Activated effector memory CD4-positive, alpha-beta T cell treated with anti-CD3 and anti-CD28 coated beads, Interleukin-2, amount 50 U/mL, for 16 hours (primary cell): ENCODE measurements around the gene CDC16.

Experiments used
- DNase-seq: peaks from one replicate; pipeline ENCODE4 v3.0.0-alpha.2; 2020

CDC16 gene

DNA sequence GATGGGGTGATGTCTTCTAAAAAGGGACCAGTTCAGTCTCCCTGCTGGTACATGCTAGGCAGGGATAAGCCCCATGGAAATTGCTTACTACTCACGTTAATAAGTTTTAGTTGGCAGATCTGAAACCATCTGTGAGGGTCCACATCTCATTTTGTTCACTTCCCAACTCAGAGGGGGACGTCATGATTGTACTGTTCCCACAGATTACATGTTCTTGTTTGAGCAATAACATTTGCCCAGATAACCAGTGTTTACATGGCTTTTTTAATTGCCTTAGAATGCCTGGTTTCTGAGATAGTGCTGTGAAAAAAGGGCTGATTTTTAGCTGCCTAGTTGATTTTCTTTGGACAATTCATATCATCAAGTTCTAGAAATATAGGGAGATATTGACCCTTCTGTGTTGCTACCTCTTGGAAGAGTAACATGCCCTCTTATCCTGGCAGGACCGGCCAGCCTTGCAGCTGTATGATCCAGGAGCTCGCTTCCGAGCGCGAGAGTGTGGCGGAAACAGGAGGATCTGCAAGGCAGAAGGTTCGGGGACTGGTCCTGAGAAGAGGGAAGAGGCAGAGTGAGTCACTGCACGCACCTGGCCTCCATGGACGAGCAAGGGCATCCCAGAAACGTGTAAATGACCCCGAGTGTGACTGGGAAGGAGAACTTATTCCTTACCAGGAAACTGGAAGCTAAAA is 69.8 kb downstream of the CDC16 start:
- peak; percentile 25 for DNase-seq

DNA sequence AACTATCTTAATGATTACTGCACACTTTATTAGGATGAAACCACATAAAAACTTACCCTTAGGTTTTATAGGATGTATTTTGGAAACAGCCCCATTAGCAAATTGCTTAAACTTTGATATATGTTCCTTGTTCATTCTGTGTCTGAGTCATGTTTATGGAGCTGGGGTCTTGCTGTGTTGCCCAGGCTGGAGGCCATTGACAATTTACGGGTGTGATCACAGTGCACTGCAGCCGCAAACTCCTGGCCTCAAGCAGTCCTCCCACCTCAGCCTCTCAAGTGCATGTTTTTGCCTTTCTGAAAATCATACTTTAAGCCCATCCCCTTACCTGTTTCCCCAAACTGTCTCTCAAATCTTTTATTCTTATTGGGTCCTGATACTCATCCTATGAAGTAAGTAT is 74.4 kb downstream of the CDC16 start:
- DNase-seq, result no peak

DNA sequence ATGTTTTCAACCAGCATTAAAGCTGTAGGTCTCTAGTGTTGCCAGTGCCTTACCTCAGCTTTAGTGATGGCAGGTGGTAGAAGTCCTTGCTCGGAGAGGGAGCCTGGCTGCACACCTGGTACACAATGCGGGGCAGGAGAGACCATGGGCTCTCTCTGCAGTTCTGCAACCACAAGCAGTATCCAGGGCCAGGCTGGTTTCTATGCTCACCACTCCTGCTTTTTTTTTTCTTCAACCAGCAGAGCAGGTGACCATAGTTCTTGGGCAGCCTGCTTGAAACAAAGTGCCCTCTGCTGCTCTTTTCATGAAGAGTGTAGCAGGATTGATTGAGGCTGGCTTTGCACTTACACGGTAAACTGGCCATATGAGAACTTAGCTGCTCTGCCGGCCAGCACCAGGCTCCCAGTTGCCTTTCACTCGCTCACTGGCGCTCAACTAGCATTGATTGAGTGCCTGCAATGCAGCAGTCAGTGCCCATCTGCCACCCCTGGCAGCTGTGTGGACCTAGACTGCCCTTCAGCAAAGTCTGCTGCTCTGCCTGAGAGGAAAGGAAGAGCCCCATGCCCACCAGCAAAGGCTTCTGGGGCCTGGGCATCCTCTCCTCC is 75.2 kb downstream of the CDC16 start:
- peak; percentile 39 for DNase-seq

DNA sequence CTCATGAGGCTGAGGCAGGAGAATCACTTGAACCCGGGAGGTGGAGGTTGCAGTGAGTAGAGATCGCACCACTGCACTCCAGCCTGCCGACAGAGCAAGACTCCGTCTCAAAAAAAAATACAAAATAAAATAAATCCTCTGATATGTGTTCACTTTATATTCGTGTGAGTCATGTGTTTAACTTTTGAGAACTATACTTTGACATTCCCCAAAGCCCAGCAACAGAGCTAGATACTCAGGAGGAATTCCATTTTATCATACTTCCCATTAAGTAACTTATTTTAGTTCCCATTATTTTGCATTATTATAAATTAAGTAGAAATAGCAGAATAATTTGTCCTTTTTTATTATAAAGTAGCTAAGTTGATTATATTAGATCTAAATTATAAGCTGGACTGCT is 76.3 kb downstream of the CDC16 start:
- no peak for DNase-seq

DNA sequence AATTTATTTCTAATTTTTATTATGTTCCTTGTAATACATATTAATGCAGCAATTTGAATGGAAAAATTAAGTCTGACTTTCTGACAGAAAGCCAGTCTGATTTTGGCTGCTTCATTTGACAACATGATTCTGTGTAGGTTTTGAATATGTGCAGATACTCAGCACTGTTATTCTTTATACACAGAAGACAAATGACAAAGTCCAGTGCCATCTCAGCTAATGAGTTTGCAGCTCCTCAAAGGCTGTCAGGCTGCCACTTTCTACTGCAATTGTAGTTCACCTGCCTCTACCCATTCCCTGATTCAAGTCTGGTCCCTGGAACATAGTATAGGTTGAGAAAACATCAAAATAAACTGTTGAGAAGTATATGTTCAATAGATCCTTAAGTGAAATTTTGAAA is 76.7 kb downstream of the CDC16 start:
- no peak for DNase-seq

DNA sequence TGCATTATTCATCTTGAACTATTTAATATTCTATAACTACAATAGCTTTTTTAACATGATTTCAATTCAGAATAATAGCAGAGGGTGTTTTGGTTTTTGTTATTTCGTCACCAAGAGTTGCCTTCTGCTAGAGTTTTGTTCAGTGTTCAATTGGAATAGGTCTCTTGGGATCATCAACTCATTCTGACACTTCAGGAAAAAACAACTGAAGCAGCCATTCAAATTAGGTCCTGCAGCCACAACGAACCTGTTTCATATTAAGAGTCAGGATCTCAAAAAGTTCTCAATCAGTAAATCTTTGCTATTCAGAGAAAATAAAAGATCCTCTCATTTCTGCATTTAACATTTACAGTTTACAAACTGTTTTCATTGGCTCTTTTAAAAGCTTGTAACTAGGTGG is 77.2 kb downstream of the CDC16 start:
- DNase-seq, result no peak

DNA sequence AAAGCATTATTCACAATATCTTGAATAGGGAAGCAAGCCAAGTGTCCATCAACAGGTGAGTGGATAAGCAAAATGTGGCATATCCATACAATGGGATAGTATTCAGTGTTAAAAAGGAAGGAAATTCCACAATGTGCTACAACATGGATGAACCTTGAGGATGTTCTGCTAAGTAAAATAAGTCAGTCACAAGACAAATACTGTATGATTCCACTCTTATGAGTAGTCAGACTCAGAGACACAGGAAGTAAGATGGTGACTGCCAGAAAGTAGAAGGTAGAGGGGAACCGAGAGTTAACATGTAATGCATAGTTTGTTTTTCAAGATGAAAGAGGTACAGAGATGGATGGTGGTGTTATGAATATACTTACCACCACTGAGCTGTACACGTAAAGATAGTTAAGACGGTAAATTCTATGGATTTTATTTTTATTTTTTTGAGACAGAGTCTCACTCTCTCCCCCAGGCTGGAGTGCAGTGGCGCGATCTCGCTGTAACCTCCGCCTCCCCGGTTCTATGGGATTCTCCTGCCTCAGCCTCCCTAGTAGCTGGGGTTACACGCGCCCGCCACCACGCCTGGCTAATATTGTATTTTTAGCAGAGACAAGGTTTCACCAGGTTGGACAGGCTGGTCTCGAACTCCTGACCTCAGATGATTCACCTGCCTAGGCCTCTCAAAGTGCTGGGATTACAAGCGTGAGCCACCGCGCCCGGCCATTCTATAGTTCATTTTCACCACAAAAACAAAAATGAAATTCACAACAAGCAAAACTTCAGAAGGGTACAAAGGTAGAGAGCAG is 78.6 kb downstream of the CDC16 start:
- DNase-seq, result peak; percentile 65

DNA sequence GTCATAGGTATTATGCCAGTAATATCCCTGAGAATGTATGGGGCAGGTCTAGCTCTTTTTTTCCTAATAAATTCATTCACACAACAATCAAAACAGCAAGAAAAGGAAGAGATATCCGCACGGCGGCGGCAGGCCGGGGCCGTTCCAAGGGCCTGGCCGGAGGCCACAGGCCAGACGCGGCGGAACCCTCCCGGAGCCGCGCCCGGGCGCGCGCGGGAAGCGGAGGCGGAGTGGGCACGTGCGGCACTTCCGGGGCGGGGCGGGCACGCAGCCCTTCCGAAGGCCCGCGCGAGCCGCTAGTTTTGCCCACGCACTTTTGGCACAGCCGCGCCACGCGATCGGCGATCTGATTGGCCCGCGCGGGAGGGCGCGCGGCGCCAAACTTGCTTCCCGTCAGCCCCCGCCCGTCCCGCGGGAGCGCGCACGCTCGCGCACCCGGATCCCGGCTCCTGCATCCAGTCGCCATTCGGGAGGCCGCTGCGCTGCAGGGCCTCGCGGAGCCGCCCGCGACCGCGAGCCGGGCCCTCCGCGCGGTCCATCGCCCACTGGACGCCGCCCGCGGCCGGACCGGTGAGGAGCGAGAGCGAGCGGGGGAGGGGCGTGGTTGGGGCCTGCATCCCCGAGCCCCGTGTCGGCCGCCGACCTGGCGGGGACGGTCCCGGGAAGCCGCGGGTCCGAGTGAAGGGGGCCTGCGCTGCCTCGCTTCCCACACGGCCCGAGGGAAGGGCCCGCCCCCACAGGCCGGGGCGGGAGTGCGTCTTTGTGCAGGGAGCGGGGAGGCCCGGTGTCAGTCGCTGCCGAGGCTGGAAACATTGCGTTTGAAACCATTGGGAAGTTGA is 79.6 kb downstream of the CDC16 start, which contains the start of gene CHAMP1:
TSS of gene CHAMP1 (plus strand) at position 430 of the 839 bp plus-strand sequence. CDS start 9,340 bp downstream, outside the sequence.
- peak; percentile 97 for DNase-seq

DNA sequence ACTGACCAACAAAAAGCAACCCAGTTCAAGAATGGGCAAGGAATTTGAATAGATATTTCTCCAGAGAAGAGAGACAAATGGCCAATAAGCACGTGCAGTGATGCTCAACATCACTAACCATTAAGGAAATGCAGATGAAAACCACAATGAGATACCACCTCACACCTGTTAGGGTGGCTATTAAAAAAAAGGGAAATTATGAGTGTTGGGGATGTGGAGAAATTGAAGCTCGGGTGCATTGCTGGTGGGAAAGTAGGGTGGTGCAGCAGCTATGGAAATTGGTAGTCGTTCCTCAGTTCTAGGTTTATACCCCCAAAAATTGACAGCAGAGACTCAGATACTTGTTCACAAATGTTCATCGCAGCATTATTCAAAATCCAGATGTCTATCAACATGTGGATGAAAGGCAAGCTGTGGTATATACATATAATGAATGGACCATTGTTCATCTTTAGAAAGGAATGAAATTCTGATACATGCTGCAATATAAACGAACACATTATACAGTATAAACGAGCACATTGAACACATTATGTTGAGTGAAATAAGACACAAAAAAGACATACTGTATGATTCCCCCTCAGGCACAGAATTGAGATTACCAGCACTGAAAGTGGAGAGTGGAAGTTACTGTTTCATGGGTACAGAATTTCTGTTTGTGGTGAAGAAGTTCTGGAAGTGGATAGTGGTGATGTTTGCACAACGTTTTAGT is 80.5 kb downstream of the CDC16 start:
- no peak for DNase-seq

DNA sequence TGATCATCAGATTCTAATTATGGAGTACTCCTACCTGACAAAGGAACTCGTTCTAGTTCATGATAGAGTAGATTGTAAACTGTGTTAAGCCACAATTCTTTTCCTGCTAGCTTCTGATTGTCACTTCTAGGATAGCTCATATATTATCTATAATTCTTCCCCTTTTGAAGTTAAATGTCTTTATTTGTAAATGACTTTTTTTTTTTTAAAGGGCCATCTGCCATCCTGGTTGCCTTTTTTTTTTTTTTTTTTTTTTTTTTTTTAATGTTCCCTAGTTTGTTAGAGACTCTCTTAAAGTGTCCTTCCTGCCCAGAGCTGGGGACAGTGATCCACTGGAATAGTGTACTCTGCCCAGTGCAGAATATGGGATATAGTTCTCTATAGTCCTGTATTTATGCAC is 83.9 kb downstream of the CDC16 start:
- no peak for DNase-seq

DNA sequence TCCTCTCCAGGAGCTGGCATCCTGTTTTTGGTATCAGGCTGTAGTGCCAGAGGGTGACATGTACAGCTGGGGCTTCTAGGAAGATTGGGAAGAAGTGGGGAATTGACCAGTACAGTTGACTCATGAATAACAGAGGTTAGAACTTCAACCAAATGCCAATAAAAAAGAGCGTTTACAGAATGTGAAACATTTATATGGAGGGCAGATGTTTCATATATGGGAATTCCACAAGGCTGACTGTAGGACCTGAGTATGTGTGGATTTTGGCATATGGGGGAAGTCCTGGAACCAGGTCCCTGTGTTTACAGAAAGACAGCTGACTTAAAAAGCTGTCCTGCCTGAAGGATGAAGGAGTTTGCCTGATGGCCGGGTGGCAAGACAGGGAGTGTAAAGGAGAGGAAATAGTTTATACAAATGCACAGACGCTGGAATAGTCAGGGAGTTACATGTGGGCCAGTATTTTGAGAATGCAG is 84.8 kb downstream of the CDC16 start:
- DNase-seq, result no peak

DNA sequence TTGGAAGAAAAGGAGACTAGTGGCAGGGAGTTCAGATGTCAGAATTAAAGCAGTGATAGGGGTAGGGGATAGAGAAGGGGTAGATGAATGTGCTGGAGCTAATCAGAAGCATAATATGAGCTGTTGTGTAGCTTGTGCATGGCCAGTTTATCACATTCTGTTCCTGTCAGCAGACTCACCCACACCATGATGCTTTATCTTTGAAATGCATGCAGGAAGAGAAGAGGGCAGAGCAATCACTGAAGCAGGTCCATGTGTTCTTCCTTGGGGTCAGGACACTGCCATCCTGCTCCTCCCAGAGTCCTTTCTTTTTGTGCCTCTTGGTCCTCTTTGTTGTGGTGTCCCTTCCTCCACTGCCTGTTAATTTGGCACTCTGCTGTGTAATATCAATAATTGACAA is 85.4 kb downstream of the CDC16 start:
- no peak for DNase-seq

DNA sequence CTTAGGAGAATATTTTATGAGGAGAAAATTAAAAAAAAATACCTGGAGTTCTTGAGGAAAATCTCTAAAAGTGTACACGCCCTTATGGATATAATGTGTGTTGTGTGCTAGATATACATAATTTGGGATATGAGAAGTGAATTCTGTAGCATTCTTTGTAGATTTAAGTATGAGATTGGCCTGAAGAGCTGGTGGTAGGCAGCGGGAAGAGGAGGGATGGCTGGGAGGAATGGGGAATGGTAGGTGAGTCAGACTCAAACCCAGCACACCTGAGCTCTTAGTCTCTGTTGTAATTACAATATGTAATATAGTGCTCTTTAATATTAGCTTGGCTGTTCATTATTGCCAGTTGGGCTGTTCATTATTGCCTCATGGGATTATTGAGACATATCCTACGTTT is 86.6 kb downstream of the CDC16 start:
- no peak for DNase-seq
